GM18907 (cell line): Measurements from ENCODE around the gene PLEKHA6.

Experiments used
- ATAC-seq: cut with Tn5 transposase; IDR thresholded peaks from one replicate; pipeline ENCODE4 v1.9.1; 2021; ENCODE audit warnings: mild to moderate bottlenecking, moderate library complexity; ENCODE audit not compliant: unreplicated experiment

PLEKHA6 gene, protein sequence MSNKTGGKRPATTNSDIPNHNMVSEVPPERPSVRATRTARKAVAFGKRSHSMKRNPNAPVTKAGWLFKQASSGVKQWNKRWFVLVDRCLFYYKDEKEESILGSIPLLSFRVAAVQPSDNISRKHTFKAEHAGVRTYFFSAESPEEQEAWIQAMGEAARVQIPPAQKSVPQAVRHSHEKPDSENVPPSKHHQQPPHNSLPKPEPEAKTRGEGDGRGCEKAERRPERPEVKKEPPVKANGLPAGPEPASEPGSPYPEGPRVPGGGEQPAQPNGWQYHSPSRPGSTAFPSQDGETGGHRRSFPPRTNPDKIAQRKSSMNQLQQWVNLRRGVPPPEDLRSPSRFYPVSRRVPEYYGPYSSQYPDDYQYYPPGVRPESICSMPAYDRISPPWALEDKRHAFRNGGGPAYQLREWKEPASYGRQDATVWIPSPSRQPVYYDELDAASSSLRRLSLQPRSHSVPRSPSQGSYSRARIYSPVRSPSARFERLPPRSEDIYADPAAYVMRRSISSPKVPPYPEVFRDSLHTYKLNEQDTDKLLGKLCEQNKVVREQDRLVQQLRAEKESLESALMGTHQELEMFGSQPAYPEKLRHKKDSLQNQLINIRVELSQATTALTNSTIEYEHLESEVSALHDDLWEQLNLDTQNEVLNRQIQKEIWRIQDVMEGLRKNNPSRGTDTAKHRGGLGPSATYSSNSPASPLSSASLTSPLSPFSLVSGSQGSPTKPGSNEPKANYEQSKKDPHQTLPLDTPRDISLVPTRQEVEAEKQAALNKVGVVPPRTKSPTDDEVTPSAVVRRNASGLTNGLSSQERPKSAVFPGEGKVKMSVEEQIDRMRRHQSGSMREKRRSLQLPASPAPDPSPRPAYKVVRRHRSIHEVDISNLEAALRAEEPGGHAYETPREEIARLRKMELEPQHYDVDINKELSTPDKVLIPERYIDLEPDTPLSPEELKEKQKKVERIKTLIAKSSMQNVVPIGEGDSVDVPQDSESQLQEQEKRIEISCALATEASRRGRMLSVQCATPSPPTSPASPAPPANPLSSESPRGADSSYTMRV

DNA sequence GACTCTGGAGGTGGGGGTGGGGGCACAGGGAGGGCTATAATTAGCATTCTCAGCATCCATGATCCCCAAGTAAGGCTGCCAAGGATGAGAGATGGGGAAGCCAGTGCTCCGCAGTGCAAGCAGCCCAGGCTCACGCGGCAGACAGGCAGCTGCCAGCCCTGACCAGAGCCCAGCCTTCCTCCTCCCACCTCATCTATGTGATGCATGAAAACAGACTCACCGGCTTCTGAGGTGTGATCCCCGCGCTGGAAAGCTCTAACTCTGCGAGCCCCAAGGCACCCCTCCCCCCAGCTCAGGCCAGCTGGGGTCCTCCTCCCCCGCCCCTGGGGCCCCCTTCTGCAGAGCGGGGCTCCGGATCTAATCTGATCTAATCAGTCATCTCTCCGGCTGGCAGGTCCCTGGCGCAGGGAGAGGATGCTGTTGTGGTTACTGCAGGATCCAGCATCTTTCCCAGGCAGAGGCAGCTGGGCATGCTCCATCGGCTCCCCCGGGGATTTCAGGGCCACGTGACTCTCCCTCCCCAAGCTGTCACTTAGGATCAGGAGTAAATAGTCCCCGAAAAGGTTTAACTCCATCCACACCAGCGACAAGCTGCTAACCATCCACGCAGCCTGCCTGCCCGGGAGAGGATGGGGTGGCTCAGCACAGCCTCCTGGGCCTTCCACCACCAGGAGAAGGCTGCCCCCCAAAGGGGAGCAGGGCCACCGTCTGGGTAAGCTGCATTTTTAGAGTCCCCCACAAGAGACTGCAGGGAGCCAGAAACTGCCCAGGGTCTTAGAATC lies at the start of gene PLEKHA6:
TSS of gene PLEKHA6 (minus strand) at position 456 of the 782 bp plus-strand sequence. CDS start 86,202 bp downstream, outside the sequence.
- no peak for ATAC-seq

DNA sequence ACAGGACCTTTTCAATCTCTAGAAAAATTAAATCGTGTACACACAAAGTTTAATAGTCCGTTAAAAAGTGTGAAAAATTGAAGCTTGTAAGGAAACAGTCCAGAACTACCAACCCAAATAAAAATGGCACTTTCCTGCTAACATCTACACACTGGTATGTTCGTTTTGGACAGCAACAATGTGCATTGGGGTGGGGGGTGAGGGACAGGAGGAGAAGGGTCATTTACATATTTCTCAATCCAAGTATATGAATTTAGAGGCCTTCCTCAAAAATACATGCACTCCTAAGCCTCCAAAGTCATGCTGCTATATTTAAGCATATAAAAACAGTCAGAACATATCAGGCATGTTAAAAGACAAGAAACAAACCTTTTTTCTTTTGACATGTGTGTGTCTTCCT lies 49.4 kb upstream of the PLEKHA6 start:
- ATAC-seq, result no peak

DNA sequence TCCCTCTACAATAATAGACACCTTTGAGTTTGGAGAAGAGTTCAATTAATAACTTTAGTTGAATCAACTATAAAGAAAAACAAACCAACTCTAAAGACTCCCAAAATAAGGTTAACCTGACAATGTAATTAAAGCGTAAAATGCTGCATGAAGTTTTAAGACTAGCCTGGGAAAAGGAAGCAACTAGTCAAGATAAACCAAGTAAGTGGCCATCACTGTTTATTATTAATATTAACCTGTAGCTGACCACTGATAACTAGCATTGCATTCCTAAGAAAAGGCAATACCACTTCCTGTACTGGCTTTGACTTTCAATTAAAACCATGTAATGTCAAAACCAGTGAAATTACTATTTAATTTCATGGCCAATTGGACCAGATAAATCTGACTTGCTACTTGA lies 48.9 kb upstream of the PLEKHA6 start:
- no peak for ATAC-seq

DNA sequence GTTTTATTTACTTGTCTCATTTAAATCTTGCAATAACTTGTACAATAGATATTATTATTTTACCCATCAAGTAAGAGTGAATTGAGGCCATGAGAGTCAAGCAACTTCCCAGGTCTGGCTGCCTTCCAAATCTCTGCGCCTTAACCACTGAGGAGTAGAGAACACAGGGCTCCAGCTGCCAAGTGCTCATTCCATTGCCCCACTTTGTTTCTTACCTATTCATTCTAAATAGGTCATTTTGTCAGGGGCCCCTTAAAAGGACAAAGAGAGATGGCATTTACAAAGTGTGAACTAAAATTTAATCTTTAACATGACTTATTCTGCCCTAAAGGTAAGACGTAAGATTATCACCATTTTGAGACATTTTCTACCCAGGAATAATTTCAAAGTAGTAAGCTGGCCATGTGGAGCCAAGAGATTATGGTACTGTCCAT lies 48.4 kb upstream of the PLEKHA6 start:
- no peak for ATAC-seq

DNA sequence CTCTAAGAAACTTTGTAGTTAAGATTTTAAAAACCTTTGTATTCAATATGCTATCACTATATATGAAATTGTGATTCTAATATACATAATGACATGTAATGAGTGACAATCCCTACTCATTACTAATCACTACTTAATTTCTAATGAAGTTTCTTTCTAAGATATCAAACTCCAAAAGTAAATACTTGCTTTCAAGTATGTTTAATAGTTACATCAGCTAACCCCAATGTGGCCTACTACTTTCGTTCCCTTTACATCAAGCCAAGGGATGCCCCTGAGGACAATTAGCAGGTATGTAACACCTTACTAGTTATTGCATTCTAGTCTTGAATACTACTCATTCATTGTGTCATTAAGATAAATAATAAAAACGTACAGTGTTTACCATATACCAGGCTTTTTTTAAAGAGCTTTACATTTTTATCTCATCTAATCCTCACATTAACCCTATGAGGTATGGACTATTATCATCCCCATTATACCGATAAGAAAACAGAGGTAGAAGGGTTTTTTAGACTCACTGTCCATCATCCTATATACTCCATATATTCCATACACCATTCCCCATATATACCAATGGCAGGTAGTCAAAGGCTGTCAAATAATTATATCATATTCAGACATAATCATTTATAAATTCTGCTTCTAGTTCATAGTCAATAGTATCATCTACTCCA lies 47.7 kb upstream of the PLEKHA6 start:
- no peak for ATAC-seq

DNA sequence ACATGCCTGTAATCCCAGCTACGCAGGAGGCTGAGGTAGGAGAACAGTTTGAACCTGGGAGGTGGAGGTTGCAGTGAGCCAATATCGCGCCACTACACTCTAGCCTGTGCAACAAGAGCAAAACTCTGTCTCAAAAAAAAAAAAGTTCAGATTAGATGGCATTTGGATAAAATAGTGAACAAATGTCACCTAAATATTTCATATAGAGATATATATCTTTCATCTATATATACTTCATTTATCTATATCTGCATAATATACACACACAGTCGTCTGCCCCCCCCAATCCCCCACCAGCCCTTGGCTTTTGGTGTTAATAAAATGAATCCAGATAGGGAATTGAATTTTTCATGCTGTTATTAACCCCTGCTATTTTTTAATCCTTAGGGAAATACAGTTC lies 46.9 kb upstream of the PLEKHA6 start:
- no peak for ATAC-seq

DNA sequence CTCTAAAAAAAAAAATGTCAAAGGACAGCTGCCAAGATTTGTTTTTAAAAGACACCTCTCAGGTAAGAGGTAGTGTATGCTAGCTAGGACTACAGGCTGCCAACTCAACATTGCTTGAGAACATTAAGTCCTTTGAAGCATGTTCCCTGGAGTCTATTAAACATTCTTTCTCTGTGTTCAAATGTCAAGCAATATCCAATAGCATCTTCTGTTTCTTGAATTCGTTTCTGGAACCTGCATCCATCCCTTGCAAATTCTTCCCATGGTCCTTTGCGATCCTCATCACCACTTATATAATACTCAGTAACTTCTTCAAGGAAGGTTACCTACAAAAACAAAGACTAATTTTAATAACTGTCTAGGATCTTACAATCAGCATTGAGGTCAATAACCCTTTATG lies 46.3 kb upstream of the PLEKHA6 start:
- no peak for ATAC-seq

DNA sequence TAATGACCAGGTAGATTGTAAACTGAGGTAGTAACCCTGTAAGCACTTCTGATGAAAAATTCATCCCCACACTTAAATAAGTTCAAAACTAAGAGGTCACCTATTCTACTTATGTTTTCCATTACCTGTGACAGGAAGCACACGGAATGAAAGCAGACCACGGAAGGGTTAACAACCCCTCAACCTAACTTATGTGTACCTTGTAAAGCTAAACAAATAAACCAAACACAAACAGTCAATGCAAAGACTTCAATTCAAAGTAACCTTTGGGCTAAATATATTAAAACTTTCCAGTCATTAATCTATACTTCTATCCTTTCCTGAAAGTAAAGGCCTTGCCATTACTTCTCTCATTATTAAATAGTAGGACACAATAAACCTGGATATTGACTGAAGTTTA lies 44.9 kb upstream of the PLEKHA6 start:
- ATAC-seq, result no peak

DNA sequence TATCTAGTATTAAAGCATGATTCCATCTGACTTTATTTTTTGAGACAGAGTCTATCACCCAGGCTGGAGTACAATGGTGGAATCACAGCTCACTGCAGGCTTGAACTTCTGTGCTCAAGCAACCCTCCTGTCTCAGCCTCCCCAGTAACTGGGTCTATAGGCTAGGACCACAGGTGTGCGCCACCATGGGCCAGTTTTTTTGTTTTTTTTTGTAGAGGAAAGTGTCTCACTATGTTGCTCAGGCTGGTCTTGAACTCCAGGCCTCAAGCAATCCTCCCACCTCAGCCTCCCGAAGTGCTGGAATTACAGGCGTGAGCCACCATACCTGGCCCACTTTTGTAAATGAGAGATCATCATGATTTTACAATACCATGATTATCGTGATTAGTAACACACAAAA lies 42.7 kb upstream of the PLEKHA6 start:
- ATAC-seq, result no peak

DNA sequence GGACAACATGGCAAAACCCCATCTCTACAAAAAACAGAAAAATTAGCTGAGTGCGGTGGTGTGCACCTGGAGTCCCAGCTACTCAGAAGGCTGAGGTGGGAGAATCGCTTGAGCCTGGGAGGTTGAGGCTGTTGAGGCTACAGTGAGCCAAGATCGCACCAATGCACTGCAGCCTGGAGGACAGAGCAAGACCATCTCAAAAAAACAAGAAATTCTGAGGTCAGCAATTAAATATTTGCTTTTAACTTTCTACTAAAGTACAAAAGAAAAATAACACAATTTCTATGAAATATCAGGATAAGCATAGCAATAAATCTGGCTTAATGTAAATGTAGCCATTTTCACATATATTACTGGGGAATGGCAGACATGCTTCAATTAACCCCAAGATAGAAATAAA lies 42.0 kb upstream of the PLEKHA6 start:
- no peak for ATAC-seq

DNA sequence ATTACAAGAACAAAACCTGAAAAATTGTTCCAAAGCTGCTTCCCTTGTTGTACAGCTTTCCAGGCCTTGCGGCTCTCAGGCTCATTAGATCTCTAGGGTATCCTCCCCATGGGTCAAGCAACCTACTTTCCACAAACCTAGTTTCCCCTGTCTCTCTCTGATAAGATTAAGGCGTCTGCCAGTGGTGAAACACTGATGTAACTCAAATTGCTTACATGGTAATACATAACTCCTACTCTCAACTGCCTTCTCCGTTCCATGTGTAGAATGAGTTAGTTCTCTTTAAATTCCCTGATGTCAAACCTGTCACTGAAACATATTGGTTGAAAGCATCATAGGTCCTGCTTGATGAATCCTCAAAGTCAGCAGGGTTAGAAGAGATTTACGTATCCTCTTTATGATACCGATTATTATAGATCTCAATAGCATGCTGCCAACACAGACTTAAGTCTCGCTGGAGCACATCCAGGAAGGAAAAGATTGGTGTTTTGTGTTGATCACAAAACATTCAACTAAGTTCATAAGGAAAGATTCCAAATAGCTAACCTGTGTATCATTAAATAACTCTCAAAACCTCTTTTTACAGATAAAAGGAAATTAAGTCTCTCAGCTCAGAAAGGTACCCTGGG lies 41.3 kb upstream of the PLEKHA6 start:
- ATAC-seq, result no peak

DNA sequence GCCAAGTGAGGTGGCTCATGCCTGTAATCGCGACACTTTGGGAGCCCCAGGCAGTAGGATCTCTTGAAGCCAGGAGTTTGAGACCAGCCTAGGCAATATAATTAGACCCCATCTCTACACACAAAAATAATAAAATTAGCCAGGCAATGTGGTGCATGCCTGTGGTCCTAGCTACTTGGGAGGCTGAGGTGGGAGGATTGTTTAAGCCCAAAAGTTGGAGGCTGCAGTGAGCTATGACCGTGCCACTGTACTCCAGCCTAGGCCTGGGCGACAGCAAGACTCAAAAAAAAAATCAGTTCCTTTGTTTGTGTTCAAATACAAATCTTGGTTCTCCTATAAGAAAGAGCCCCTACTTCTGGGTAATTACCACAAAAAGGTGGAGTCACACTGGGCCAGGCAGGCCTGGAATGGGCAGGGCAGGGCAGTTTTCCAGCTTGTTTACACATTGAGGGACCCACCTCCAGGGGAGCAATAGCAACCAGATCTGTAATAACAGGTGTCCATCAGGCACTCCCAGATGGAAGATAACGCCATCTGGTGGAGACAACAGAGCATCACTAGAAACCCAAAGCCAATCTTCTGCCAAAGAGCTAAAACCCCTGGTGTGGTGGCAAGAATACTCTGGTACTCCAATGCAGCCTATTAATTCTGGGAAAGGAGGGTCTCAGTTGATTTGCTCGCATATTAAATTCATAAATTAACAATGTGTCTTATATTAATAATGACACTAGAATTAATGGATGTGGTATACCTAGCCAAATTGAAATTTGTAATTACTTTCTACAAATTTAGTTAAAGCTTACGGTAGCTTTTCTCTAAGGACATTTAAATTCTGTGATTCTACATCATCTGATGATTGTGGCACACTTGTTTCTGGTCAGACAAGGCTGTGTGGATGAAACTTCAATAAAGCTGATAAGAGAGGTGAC lies 38.7 kb upstream of the PLEKHA6 start:
- ATAC-seq, result peak; percentile 65

DNA sequence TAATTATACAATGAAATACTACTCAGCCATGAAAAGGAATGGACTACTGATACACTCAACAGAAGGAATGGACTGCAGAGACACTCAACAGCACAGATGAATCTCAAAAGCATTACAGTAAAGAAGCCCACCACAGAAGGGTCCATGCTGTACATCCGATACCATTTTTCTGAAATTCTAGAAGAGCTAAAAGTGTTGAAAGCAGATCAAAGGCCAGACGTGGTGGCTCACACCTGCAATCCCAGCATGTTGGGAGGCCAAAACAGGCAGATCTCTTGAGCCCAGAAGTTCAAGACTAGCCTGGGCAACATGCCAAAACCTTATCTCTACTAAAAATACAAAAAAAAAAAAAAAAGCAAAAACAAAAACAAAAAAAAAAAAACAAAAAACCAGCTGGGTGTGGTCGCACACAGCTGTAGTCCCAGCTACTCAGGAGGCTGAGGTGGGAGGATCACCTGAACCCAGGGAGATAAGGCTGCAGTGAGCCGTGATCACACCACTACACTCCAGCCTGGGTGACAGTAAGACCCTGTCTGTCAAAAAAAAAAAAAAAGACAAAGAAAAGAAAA lies 36.4 kb upstream of the PLEKHA6 start:
- no peak for ATAC-seq

DNA sequence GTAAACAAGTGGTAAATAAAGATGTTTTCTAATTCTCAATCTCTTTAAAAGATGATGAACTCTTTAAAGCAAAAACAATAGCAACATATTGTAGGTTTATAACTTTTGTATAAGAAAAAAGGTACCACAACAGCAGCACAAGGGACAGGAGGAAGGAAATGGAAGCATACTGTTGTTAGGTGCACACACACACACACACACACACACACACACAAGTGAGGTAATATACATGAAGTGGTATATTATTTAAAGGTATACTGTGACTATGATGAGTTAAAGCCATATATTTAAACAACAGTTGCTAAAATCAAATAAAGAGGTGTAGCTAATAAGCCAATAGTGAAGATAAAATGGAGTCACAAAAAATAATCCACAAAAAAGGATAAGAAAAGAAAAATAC lies 31.9 kb upstream of the PLEKHA6 start:
- no peak for ATAC-seq

DNA sequence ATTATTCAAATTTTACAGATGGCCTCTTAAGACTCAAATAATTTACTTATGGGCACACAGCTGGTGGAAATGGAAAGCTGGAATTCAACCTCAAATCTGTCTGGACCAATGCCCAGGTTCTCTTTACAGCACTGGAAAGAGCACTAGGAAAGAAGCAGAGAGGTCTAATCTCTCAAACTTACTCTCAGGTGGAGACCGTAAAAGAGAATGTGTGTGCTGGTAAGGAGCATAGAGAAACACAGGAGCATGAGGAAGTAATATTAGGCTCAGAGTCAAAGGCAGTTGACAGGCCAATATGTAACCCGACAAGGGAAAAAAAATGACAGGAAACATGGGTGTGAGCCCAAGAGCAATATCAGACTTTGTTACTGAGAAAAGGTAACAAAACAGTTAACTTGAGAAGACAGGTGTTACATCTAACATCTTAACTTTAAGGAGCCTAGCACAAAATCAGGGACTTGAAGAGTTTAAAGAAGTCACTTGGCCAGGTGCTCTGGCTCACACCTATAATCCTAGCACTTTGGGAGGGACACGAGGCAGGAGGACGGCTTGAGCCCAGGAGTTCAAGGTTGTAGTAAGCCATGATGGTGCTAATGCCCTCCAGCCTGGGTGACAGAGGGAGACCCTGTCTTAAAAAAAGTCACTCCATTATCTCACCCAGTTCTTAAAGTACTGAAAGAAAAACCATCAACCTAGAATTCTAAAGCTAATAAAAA lies 31.2 kb upstream of the PLEKHA6 start:
- ATAC-seq, result no peak

DNA sequence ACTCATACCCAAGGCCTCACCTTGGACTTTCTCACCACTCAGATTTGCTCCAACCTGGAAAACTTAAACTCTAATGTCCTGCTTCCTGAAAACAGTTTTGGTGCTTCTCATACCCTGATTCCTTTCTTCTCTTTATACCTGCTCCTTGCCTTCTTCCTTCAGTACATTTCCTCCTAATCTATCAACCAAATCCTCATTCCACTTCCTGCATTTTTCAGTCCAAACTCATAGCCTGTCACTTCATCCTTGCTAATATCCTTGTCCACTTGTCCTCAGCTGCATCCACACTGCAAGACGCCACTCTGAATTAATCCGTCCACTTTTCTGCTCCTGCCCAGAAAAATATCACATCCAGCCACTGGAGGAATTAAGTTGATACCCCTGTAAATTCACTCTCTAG lies 26.0 kb upstream of the PLEKHA6 start:
- no peak for ATAC-seq

DNA sequence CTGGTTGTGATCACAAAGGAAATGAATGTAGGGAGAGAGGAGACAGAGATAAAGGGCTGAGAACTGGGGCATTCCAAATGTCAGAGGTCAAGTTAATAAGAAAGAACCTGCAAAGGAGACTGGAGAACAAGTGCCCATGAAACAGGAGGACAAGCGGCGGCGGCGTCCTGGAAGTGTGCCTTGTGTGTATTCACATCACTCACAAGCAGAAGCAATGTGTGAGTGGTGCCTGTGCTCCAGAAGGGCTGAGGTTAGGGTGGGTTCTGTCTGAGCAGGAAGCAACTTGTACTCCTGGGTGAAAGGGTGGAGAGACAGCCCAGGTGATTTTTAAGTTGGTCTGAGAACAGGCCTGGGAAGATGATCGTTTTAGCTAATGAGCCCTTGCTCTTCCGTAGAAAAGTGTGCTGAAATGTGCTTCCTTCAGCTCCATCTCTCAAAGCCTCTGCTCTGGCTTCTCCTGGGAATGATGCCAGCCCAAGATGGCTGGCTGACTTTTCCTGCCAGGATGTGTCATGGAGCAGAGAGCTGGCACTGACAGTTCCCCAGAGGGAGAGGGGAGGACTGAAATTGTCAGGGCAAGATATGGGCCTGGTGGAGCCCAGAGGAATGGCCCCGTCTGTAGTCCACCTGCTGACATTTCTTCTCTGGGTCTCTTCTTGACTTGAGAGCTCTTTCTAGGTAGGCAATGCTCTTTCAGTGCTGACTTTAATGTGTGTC lies 25.1 kb upstream of the PLEKHA6 start:
- ATAC-seq, result no peak
